ENCODE measurements around the gene CNTNAP2.

DNA sequence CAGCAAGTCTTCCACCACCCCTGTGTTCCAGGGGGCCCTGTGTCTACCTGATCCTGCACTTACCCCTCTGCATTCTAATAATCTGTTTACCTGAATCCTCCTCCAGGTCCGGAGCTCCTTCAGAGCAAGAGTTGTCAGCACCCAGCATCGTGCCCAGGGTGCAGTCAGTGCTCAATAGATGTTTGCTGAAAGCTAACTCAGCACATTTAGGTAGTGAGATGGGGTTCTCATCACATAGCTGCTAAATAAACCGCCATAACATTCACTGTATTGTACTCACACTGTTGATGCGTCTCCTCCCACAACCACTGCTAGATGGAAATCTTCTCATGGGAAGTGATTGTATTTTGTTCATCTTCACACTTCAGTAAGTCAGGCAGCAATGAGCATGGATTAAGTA lies 2097.5 kb downstream of the CNTNAP2 start:
- TF ChIP-seq POLR2A (IDR thresholded peaks at IDR 0.05) = no peak
- TF ChIP-seq, protein P1, sequence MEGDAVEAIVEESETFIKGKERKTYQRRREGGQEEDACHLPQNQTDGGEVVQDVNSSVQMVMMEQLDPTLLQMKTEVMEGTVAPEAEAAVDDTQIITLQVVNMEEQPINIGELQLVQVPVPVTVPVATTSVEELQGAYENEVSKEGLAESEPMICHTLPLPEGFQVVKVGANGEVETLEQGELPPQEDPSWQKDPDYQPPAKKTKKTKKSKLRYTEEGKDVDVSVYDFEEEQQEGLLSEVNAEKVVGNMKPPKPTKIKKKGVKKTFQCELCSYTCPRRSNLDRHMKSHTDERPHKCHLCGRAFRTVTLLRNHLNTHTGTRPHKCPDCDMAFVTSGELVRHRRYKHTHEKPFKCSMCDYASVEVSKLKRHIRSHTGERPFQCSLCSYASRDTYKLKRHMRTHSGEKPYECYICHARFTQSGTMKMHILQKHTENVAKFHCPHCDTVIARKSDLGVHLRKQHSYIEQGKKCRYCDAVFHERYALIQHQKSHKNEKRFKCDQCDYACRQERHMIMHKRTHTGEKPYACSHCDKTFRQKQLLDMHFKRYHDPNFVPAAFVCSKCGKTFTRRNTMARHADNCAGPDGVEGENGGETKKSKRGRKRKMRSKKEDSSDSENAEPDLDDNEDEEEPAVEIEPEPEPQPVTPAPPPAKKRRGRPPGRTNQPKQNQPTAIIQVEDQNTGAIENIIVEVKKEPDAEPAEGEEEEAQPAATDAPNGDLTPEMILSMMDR (IDR thresholded peaks at IDR 0.05) = no peak
